Measurements from ENCODE around the gene FOXC2. TPM values are rescaled to one million over a fixed set of nuclear protein-coding genes. Genes with fewer than 3 reads are reported as not detected.
A peak's percentile ranks its signal among the peaks of the same experiment; 100 is the strongest.

FOXC2 gene
- total RNA-seq, 8 experiments from 2014 or later = 0.05 to 2.8 (median 0.19) TPM; not detected in 2

DNA sequence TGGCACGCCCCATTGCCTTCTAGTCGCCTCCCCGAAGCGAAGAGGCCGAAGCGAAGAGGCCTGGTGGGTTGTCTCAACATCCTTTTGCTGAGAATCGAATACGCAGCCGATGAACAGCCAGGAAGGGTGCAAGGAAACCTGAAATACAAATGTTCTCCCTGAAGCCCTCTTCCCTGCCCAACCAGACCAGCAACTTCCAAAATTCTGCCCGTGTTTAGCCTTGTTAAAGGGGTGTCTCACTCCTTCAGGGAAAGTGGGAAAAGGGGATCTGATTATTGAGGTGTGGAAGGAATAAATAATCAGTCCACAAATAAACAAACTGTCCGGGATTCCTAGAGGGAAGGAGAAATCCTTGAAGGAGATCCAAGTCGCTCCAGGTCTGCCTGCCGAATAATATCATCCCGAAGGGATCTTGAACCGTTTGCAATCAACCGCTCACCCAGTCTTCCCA is 1.4 kb upstream of the FOXC2 start:
- no peak for ATAC-seq (replicated peaks in 6 of 8)
- WGBS, 10 experiments = 6 to 62% (median 30%) methylated on average over 4 to 14 of the region's 16 CpGs; no CpG with 5 or more reads in 1 of the 10 experiments
- in situ Hi-C loops (cut with MboI; ENCODE audit: low pct_unique_long_range_greater_than_20kb in 2 of 9, low sequenced_read_pairs in 9 of 9, unreplicated experiment in 9 of 9) = loop anchor here (5.0 to 25.0 kb wide), 7 partner anchors 490 to 730 kb away; no protein-coding TSS in a partner anchor
- H3K4me1 ChIP-seq (replicated peaks in 1 of 2) = peaks cover 0 to 2% of the 10 kb centered on the region in 2 donors
- no peak overlapping the region for H3K4me3 ChIP-seq
- no peak overlapping the region for H3K27ac ChIP-seq

DNA sequence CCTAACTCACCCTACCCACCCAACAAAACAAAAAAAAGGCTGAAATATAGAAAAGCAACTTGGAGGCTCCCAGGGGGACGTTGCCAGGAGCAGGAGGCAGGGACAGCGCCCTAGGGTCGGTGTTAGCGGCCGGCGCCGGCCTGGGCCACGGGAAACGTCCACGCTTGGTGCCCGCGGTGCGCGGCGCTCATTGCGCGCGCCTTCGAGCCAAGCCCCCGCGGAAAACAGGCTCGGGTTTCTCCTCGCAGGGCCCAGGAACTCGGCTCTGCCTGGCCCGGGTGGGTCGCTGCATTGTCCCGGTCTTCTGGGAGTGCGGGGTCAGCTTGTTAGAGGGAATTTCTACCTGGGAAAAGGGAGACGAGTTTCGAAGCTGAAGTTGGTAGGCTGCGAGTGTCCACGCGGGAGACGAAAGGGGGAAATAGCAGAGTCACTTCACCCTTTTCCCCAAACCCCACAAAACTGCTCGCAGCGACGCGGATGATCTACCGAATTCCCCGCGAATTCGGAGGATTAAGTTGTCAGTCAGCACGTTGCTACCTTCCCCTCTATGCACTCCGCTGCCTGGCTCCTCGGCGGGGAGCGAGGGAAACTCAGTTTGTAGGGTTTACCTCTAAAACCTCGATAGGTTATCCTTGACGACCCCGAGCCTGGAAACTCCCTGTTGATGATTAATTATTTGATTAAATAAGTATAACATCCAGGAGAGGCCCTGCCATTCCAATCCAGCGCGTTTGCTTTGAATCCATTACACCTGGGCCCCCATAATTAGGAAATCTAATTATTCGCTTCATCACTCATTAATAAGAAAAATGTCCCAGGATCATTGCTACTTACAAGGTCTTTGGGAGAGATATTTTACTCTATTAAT is 751 bp upstream of the FOXC2 start:
- in situ Hi-C loops (cut with MboI; ENCODE audit: low pct_unique_long_range_greater_than_20kb in 2 of 9, low sequenced_read_pairs in 9 of 9, unreplicated experiment in 9 of 9) = loop anchor here (5.0 to 25.0 kb wide), 7 partner anchors 489 to 729 kb away; no protein-coding TSS in a partner anchor
- 0 to 5% (median 0%) methylated on average over 3 to 12 of the region's 53 CpGs; no CpG with 5 or more reads in 1 of the 10 experiments for WGBS, 10 experiments
- H3K4me3 ChIP-seq = no peak overlapping the region
- no peak for ATAC-seq (replicated peaks in 6 of 8)
- peaks cover 0 to 2% of the 10 kb centered on the region in 2 donors for H3K4me1 ChIP-seq (replicated peaks in 1 of 2)
- no peak overlapping the region for H3K27ac ChIP-seq

GRCh38 chr16:86566966-86567700 is 504 bp downstream of the FOXC2 start:
- ATAC-seq (replicated peaks in 6 of 8) = peak; percentile 12 to 72 (median 26)
- H3K27ac ChIP-seq = no peak overlapping the region

DNA sequence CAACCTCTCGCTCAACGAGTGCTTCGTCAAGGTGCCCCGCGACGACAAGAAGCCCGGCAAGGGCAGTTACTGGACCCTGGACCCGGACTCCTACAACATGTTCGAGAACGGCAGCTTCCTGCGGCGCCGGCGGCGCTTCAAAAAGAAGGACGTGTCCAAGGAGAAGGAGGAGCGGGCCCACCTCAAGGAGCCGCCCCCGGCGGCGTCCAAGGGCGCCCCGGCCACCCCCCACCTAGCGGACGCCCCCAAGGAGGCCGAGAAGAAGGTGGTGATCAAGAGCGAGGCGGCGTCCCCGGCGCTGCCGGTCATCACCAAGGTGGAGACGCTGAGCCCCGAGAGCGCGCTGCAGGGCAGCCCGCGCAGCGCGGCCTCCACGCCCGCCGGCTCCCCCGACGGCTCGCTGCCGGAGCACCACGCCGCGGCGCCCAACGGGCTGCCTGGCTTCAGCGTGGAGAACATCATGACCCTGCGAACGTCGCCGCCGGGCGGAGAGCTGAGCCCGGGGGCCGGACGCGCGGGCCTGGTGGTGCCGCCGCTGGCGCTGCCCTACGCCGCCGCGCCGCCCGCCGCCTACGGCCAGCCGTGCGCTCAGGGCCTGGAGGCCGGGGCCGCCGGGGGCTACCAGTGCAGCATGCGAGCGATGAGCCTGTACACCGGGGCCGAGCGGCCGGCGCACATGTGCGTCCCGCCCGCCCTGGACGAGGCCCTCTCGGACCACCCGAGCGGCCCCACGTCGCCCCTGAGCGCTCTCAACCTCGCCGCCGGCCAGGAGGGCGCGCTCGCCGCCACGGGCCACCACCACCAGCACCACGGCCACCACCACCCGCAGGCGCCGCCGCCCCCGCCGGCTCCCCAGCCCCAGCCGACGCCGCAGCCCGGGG is 1.3 kb downstream of the FOXC2 start:
- in situ Hi-C loops (cut with MboI; ENCODE audit: low pct_unique_long_range_greater_than_20kb in 2 of 9, low sequenced_read_pairs in 9 of 9, unreplicated experiment in 9 of 9) = loop anchor here (5.0 to 25.0 kb wide), 7 partner anchors 487 to 727 kb away; no protein-coding TSS in a partner anchor
- ATAC-seq (replicated peaks in 6 of 8) = peak in 5 of 8 experiments; percentile 4 to 32 (median 13)
- no peak overlapping the region for H3K4me3 ChIP-seq
- no peak overlapping the region for H3K27ac ChIP-seq
- 0 to 8% (median 0%) methylated on average over 2 to 9 of the region's 116 CpGs; no CpG with 5 or more reads in 7 of the 10 experiments for WGBS, 10 experiments
- H3K4me1 ChIP-seq (replicated peaks in 1 of 2) = peaks cover 0 to 2% of the 10 kb centered on the region in 2 donors

More at GRCh38 chr16:86566966-86567700, 504 bp downstream of the FOXC2 start:
- H3K4me1 ChIP-seq (replicated peaks in 1 of 2) = peaks cover 0 to 2% of the 10 kb centered on the region in 2 donors
- 2 to 5% methylated on average over 8 to 10 of the region's 88 CpGs; no CpG with 5 or more reads in 8 of the 10 experiments for WGBS, 10 experiments
- peak overlapping the region in 1 of 5 donors; percentile 19 for H3K4me3 ChIP-seq
- in situ Hi-C loops (cut with MboI; ENCODE audit: low pct_unique_long_range_greater_than_20kb in 2 of 9, low sequenced_read_pairs in 9 of 9, unreplicated experiment in 9 of 9) = loop anchor here (5.0 to 25.0 kb wide), 7 partner anchors 488 to 728 kb away; no protein-coding TSS in a partner anchor

DNA sequence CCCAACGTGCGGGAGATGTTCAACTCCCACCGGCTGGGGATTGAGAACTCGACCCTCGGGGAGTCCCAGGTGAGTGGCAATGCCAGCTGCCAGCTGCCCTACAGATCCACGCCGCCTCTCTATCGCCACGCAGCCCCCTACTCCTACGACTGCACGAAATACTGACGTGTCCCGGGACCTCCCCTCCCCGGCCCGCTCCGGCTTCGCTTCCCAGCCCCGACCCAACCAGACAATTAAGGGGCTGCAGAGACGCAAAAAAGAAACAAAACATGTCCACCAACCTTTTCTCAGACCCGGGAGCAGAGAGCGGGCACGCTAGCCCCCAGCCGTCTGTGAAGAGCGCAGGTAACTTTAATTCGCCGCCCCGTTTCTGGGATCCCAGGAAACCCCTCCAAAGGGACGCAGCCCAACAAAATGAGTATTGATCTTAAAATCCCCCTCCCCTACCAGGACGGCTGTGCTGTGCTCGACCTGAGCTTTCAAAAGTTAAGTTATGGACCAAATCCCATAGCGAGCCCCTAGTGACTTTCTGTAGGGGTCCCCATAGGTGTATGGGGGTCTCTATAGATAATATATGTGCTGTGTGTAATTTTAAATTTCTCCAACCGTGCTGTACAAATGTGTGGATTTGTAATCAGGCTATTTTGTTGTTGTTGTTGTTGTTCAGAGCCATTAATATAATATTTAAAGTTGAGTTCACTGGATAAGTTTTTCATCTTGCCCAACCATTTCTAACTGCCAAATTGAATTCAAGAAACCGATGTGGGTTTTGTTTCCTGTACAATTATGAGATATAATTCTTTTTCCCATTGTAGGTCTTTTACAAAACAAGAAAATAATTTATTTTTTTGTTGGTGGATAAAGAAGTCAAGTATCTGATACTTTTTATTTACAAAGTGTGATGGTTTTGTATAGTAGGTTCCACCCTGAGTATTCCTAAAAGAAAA is 2.3 kb downstream of the FOXC2 start:
- H3K4me3 ChIP-seq = no peak overlapping the region
- H3K27ac ChIP-seq = no peak overlapping the region
- peaks cover 0 to 2% of the 10 kb centered on the region in 2 donors for H3K4me1 ChIP-seq (replicated peaks in 1 of 2)
- ATAC-seq (replicated peaks in 6 of 8) = no peak
- in situ Hi-C loops (cut with MboI; ENCODE audit: low pct_unique_long_range_greater_than_20kb in 2 of 9, low sequenced_read_pairs in 9 of 9, unreplicated experiment in 9 of 9) = loop anchor here (5.0 to 25.0 kb wide), 7 partner anchors 486 to 726 kb away; no protein-coding TSS in a partner anchor
- 0 to 50% (median 14%) methylated on average over 1 to 13 of the region's 33 CpGs; no CpG with 5 or more reads in 1 of the 10 experiments for WGBS, 10 experiments

GRCh38 chr16:86569701-86570447 is 3.2 kb downstream of the FOXC2 start:
- Histone ChIP-seq H3K4me1 (replicated peaks in 1 of 2) (no peaks in the 10 kb centered on the region), H3K27ac (no peak overlapping the region), H3K4me3 (no peak overlapping the region)
- ATAC-seq (replicated peaks in 6 of 8) = no peak
- 0 to 77% (median 11%) methylated on average over 6 to 13 of the region's 13 CpGs for WGBS, 10 experiments
- in situ Hi-C loops (cut with MboI; ENCODE audit: low pct_unique_long_range_greater_than_20kb in 2 of 9, low sequenced_read_pairs in 9 of 9, unreplicated experiment in 9 of 9) = loop anchor here (5.0 to 25.0 kb wide), 7 partner anchors 485 to 725 kb away; no protein-coding TSS in a partner anchor

DNA sequence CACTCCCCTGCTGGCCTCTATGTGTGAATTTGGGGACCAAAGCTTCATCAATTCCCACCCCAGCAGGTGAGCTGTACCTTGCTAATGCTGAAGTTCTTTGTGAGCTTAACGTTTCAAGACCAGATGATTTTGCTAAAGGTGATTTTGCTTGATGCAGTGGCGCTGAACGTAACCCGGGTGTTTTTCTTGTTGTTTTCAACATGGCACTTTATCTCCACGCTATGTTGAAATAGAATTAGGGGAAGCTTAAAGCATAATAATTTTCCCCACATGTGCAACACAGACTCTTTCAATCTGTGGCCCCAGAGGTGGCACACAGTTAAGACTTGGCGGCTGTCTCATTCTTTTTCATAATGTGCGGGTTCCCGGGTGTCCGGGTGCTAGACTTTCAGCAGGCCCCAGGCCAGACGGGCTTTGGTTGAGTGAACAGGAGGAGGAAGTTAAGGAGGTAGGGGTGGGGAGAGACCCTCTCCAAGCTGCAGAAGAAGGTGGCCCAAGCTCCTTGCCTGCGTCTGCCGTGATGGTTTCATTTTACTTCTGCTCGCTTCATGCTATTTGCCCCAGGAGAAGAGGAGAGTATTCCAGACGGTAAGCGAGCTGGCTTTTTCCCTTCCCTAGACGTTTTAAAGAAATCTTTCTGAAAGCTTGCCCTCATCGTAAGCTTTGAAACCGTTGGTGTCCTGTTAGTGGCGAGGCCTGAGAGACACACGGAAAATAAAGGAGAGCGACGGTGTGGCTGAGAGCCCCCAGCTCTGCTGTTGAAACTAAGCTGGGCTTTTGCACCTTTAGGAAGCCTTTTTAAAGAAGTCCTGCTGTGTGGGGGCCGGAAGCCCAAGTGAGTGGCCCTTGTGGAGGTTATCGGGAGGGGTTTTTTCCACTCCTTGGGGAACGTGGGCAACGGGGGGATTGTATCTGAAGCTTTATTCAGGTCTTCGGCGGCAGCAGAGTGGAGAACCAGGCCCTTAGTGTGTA is 4.2 kb downstream of the FOXC2 start:
- H3K27ac ChIP-seq = no peak overlapping the region
- H3K4me1 ChIP-seq (replicated peaks in 1 of 2) = peaks cover 0 to 3% of the 10 kb centered on the region in 2 donors
- in situ Hi-C loops (cut with MboI; ENCODE audit: low pct_unique_long_range_greater_than_20kb in 2 of 9, low sequenced_read_pairs in 9 of 9, unreplicated experiment in 9 of 9) = loop anchor here in 6 of 9 experiments (25.0 kb wide), 2 partner anchors 491 to 716 kb away; no protein-coding TSS in a partner anchor
- H3K4me3 ChIP-seq = no peak overlapping the region
- no peak for ATAC-seq (replicated peaks in 6 of 8)
- 29 to 89% (median 51%) methylated on average over 3 to 22 of the region's 28 CpGs; no CpG with 5 or more reads in 1 of the 10 experiments for WGBS, 10 experiments

GRCh38 chr16:86571530-86571915 is 4.9 kb downstream of the FOXC2 start:
- Histone ChIP-seq H3K4me1 (replicated peaks in 1 of 2) (peaks cover 0 to 3% of the 10 kb centered on the region in 2 donors), H3K4me3 (no peak overlapping the region), H3K27ac (no peak overlapping the region)
- WGBS, 10 experiments = 0 to 80% (median 39%) methylated on average over 1 to 7 of the region's 10 CpGs; no CpG with 5 or more reads in 4 of the 10 experiments
- ATAC-seq (replicated peaks in 6 of 8) = no peak
- in situ Hi-C loops (cut with MboI; ENCODE audit: low pct_unique_long_range_greater_than_20kb in 2 of 9, low sequenced_read_pairs in 9 of 9, unreplicated experiment in 9 of 9) = loop anchor here in 6 of 9 experiments (25.0 kb wide), 2 partner anchors 491 to 716 kb away; no protein-coding TSS in a partner anchor

GRCh38 chr16:86572041-86572521 is 5.5 kb downstream of the FOXC2 start:
- ATAC-seq (replicated peaks in 6 of 8) = no peak
- in situ Hi-C loops (cut with MboI; ENCODE audit: low pct_unique_long_range_greater_than_20kb in 2 of 9, low sequenced_read_pairs in 9 of 9, unreplicated experiment in 9 of 9) = loop anchor here in 6 of 9 experiments (25.0 kb wide), 2 partner anchors 490 to 715 kb away; no protein-coding TSS in a partner anchor
- no peak overlapping the region for H3K4me3 ChIP-seq
- peaks cover 0 to 7% of the 10 kb centered on the region in 2 donors for H3K4me1 ChIP-seq (replicated peaks in 1 of 2)
- no peak overlapping the region for H3K27ac ChIP-seq
- WGBS, 10 experiments = 41 to 90% (median 70%) methylated on average over 2 to 10 of the region's 12 CpGs; no CpG with 5 or more reads in 5 of the 10 experiments
